Tibial nerve (tissue), 3 donors: Measurements from ENCODE around the gene SLC16A11.

Experiments
- CTCF ChIP-seq, 5 experiments: fragments of 200-600 bp in 3 of 5; fragments of 450-650 bp in 2 of 5; sonication (generic) in 3 of 5; IDR thresholded peaks; one replicate each; pipeline ENCODE4 v1.5.1; 2016 to 2019; ENCODE audit warnings: antibody characterized with exemption in 5 of 5, mild to moderate bottlenecking in 3 of 5, moderate library complexity in 2 of 5
- POLR2A ChIP-seq, 2 donors: fragments of 450-650 bp; IDR thresholded peaks; one replicate each; pipeline ENCODE4 v1.6.1; 2017; ENCODE audit warnings: antibody characterized with exemption in 2 of 2, mild to moderate bottlenecking in 2 of 2, moderate library complexity in 2 of 2

- TF ChIP-seq CTCF (IDR thresholded peaks at IDR 0.05) (no peak), POLR2A (IDR thresholded peaks at IDR 0.05) (no peak)
Measured at GRCh38 chr17:7084088-7084487, 40.2 kb upstream of the SLC16A11 start.
